Activated T-cell treated with anti-CD3 and anti-CD28 coated beads, Interleukin-2, amount 50 U/mL, for 24 hours (primary cell): ENCODE data around the gene PDSS2.

Experiments
- DNase-seq: peaks from one replicate; pipeline ENCODE4 v3.0.0-alpha.2; 2020
- H3K27ac Mint-ChIP-seq: 2 replicates; pipeline ENCODE4 v1.8.0; 2020; ENCODE audit warnings: mild to moderate bottlenecking, mixed read lengths
- H3K27me3 Mint-ChIP-seq: 2 replicates; pipeline ENCODE4 v1.8.0; 2020; ENCODE audit warnings: mixed read lengths
- H3K36me3 Mint-ChIP-seq: 2 replicates; pipeline ENCODE4 v1.8.0; 2020; ENCODE audit warnings: low read depth, mixed read lengths
- H3K4me1 Mint-ChIP-seq: 2 replicates; pipeline ENCODE4 v1.8.0; 2020; ENCODE audit warnings: low read depth, mixed read lengths
- H3K4me3 Mint-ChIP-seq: 2 replicates; pipeline ENCODE4 v1.8.0; 2020; ENCODE audit warnings: mild to moderate bottlenecking, moderate library complexity, mixed read lengths
- H3K9me3 Mint-ChIP-seq: 2 replicates; pipeline ENCODE4 v1.8.0; 2020; ENCODE audit warnings: mixed read lengths

Gene PDSS2

GRCh38 chr6:107413966-107414645, 45.3 kb downstream of the PDSS2 start:
- no peaks in the 10 kb centered on the region for H3K9me3 Mint-ChIP-seq
- no peaks in the 10 kb centered on the region for H3K27me3 Mint-ChIP-seq
- DNase-seq, result no peak
- H3K4me1 Mint-ChIP-seq, result peaks cover 4% of the 10 kb centered on the region
- H3K4me3 Mint-ChIP-seq, result no peak overlapping the region
- no peak overlapping the region for H3K27ac Mint-ChIP-seq
- peaks cover 20% of the 10 kb centered on the region for H3K36me3 Mint-ChIP-seq

GRCh38 chr6:107411161-107411560, 48.2 kb downstream of the PDSS2 start:
- Mint-ChIP-seq H3K9me3 (peaks cover 3% of the 10 kb centered on the region), H3K4me1 (no peaks in the 10 kb centered on the region), H3K36me3 (peaks cover 28% of the 10 kb centered on the region), H3K27me3 (no peaks in the 10 kb centered on the region), H3K27ac (no peak overlapping the region), H3K4me3 (no peak overlapping the region)
- DNase-seq, result no peak

- Mint-ChIP-seq H3K4me1 (no peaks in the 10 kb centered on the region), H3K4me3 (no peak overlapping the region), H3K9me3 (peaks cover 7% of the 10 kb centered on the region), H3K36me3 (peaks cover 34% of the 10 kb centered on the region), H3K27me3 (no peaks in the 10 kb centered on the region), H3K27ac (no peak overlapping the region)
- DNase-seq, result no peak
Measured at GRCh38 chr6:107409942-107410341, 49.4 kb downstream of the PDSS2 start.

- DNase-seq, result no peak
- Mint-ChIP-seq H3K9me3 (peaks cover 17% of the 10 kb centered on the region), H3K27ac (no peak overlapping the region), H3K36me3 (peaks cover 47% of the 10 kb centered on the region), H3K27me3 (no peaks in the 10 kb centered on the region), H3K4me3 (no peak overlapping the region), H3K4me1 (no peaks in the 10 kb centered on the region)
Measured at GRCh38 chr6:107408714-107409113, 50.6 kb downstream of the PDSS2 start.

- no peak for DNase-seq
- Mint-ChIP-seq H3K27me3 (no peaks in the 10 kb centered on the region), H3K9me3 (peaks cover 26% of the 10 kb centered on the region), H3K4me1 (no peaks in the 10 kb centered on the region), H3K4me3 (no peak overlapping the region), H3K36me3 (peaks cover 65% of the 10 kb centered on the region), H3K27ac (no peak overlapping the region)
Measured at GRCh38 chr6:107405002-107405401, 54.4 kb downstream of the PDSS2 start.

GRCh38 chr6:107402533-107402932, 56.8 kb downstream of the PDSS2 start:
- H3K4me3 Mint-ChIP-seq, result no peak overlapping the region
- H3K36me3 Mint-ChIP-seq, result peaks cover 69% of the 10 kb centered on the region
- H3K9me3 Mint-ChIP-seq, result peaks cover 29% of the 10 kb centered on the region
- no peaks in the 10 kb centered on the region for H3K27me3 Mint-ChIP-seq
- H3K4me1 Mint-ChIP-seq, result no peaks in the 10 kb centered on the region
- no peak overlapping the region for H3K27ac Mint-ChIP-seq
- no peak for DNase-seq

- peaks cover 26% of the 10 kb centered on the region for H3K9me3 Mint-ChIP-seq
- DNase-seq, result no peak
Measured at GRCh38 chr6:107401573-107401972, 57.8 kb downstream of the PDSS2 start.

GRCh38 chr6:107400616-107401147, 58.7 kb downstream of the PDSS2 start:
- Mint-ChIP-seq H3K4me3 (no peak overlapping the region), H3K36me3 (peaks cover 71% of the 10 kb centered on the region), H3K27me3 (no peaks in the 10 kb centered on the region), H3K4me1 (no peaks in the 10 kb centered on the region), H3K9me3 (peaks cover 32% of the 10 kb centered on the region), H3K27ac (no peak overlapping the region)
- no peak for DNase-seq

More at GRCh38 chr6:107401573-107401972, 57.8 kb downstream of the PDSS2 start:
- H3K36me3 Mint-ChIP-seq, result peaks cover 69% of the 10 kb centered on the region
- H3K4me3 Mint-ChIP-seq, result no peak overlapping the region
- no peaks in the 10 kb centered on the region for H3K4me1 Mint-ChIP-seq
- no peaks in the 10 kb centered on the region for H3K27me3 Mint-ChIP-seq
- no peak overlapping the region for H3K27ac Mint-ChIP-seq

- DNase-seq, result no peak
- peaks cover 29% of the 10 kb centered on the region for H3K9me3 Mint-ChIP-seq
- no peaks in the 10 kb centered on the region for H3K4me1 Mint-ChIP-seq
- H3K4me3 Mint-ChIP-seq, result no peak overlapping the region
- no peak overlapping the region for H3K27ac Mint-ChIP-seq
- H3K36me3 Mint-ChIP-seq, result peaks cover 72% of the 10 kb centered on the region
- H3K27me3 Mint-ChIP-seq, result no peaks in the 10 kb centered on the region
Measured at GRCh38 chr6:107399935-107400334, 59.4 kb downstream of the PDSS2 start.

GRCh38 chr6:107398001-107398400, 61.4 kb downstream of the PDSS2 start:
- peaks cover 25% of the 10 kb centered on the region for H3K9me3 Mint-ChIP-seq
- peaks cover 71% of the 10 kb centered on the region for H3K36me3 Mint-ChIP-seq
- H3K27ac Mint-ChIP-seq, result no peak overlapping the region
- H3K4me1 Mint-ChIP-seq, result no peaks in the 10 kb centered on the region
- no peaks in the 10 kb centered on the region for H3K27me3 Mint-ChIP-seq
- no peak overlapping the region for H3K4me3 Mint-ChIP-seq
- DNase-seq, result no peak

GRCh38 chr6:107396211-107396610, 63.2 kb downstream of the PDSS2 start:
- Mint-ChIP-seq H3K4me1 (no peaks in the 10 kb centered on the region), H3K9me3 (peaks cover 24% of the 10 kb centered on the region), H3K27me3 (no peaks in the 10 kb centered on the region), H3K36me3 (peaks cover 65% of the 10 kb centered on the region), H3K4me3 (no peak overlapping the region), H3K27ac (no peak overlapping the region)
- DNase-seq, result no peak

GRCh38 chr6:107392069-107392468, 67.3 kb downstream of the PDSS2 start:
- DNase-seq, result no peak

GRCh38 chr6:107390685-107391435, 68.5 kb downstream of the PDSS2 start:
- DNase-seq, result no peak
- Mint-ChIP-seq H3K4me3 (no peak overlapping the region), H3K27ac (no peak overlapping the region), H3K4me1 (peaks cover 12% of the 10 kb centered on the region), H3K36me3 (peaks cover 42% of the 10 kb centered on the region), H3K27me3 (no peaks in the 10 kb centered on the region), H3K9me3 (peaks cover 18% of the 10 kb centered on the region)

More at GRCh38 chr6:107392069-107392468, 67.3 kb downstream of the PDSS2 start:
- Mint-ChIP-seq H3K4me1 (peaks cover 10% of the 10 kb centered on the region), H3K27ac (no peak overlapping the region), H3K36me3 (peaks cover 49% of the 10 kb centered on the region), H3K27me3 (no peaks in the 10 kb centered on the region), H3K4me3 (no peak overlapping the region), H3K9me3 (peaks cover 22% of the 10 kb centered on the region)

GRCh38 chr6:107390056-107390455, 69.3 kb downstream of the PDSS2 start:
- Mint-ChIP-seq H3K27me3 (no peaks in the 10 kb centered on the region), H3K4me3 (no peak overlapping the region), H3K9me3 (peaks cover 14% of the 10 kb centered on the region), H3K36me3 (peaks cover 36% of the 10 kb centered on the region), H3K4me1 (peaks cover 16% of the 10 kb centered on the region), H3K27ac (no peak overlapping the region)
- no peak for DNase-seq

- Mint-ChIP-seq H3K27me3 (no peaks in the 10 kb centered on the region), H3K4me3 (no peak overlapping the region), H3K4me1 (peaks cover 16% of the 10 kb centered on the region), H3K9me3 (no peaks in the 10 kb centered on the region), H3K27ac (no peak overlapping the region), H3K36me3 (peaks cover 21% of the 10 kb centered on the region)
- DNase-seq, result no peak
Measured at GRCh38 chr6:107386904-107387303, 72.5 kb downstream of the PDSS2 start.
